Measurements from ENCODE around the gene SMPD2.

Gene SMPD2

GRCh38 chr6:109440331-109441068, at the start of gene SMPD2, which contains the start of gene PPIL6:
TSS of gene SMPD2 (plus strand) at chr6:109440724. CDS start at chr6:109441122, 398 bp downstream.
TSS of gene PPIL6 (minus strand) at chr6:109440628. CDS start at chr6:109440590, 38 bp downstream.
- peak; percentile 75 for DNase-seq

GRCh38 chr6:109393157-109393885, 47.2 kb upstream of the SMPD2 start:
- no peak for DNase-seq

- DNase-seq, result no peak
These were observed 46.6 kb upstream of the SMPD2 start for GRCh38 chr6:109393886-109394281.

- DNase-seq, result no peak
These were observed 44.3 kb upstream of the SMPD2 start for GRCh38 chr6:109396046-109396718.

GRCh38 chr6:109397020-109397419, 43.5 kb upstream of the SMPD2 start:
- no peak for DNase-seq

GRCh38 chr6:109406196-109406595, 34.3 kb upstream of the SMPD2 start:
- DNase-seq, result no peak

- no peak for DNase-seq
These were observed 29.5 kb upstream of the SMPD2 start for GRCh38 chr6:109411034-109411433.

GRCh38 chr6:109417646-109418045, 22.9 kb upstream of the SMPD2 start:
- no peak for DNase-seq

- no peak for DNase-seq
These were observed 19.8 kb upstream of the SMPD2 start for GRCh38 chr6:109420751-109421150.

GRCh38 chr6:109421184-109421583, 19.3 kb upstream of the SMPD2 start:
- no peak for DNase-seq

- DNase-seq, result no peak
These were observed 15.6 kb upstream of the SMPD2 start for GRCh38 chr6:109424946-109425345.

GRCh38 chr6:109428889-109429477, 11.5 kb upstream of the SMPD2 start:
- DNase-seq, result no peak

GRCh38 chr6:109429496-109429895, 11.0 kb upstream of the SMPD2 start:
- DNase-seq, result no peak

GRCh38 chr6:109434456-109434855, 6.1 kb upstream of the SMPD2 start:
- DNase-seq, result no peak

- DNase-seq, result no peak
These were observed 4.5 kb upstream of the SMPD2 start for GRCh38 chr6:109436041-109436440.

- DNase-seq, result peak; percentile 42
These were observed 719 bp downstream of the SMPD2 start for GRCh38 chr6:109441069-109441816.

GRCh38 chr6:109442393-109442924, 1.9 kb downstream of the SMPD2 start:
- no peak for DNase-seq

GRCh38 chr6:109443425-109443950, 3.0 kb downstream of the SMPD2 start:
- DNase-seq, result no peak

- DNase-seq, result no peak
These were observed 4.9 kb downstream of the SMPD2 start for GRCh38 chr6:109445382-109445781.

- no peak for DNase-seq
These were observed 5.5 kb downstream of the SMPD2 start for GRCh38 chr6:109446072-109446471.

GRCh38 chr6:109446541-109446940, 6.0 kb downstream of the SMPD2 start:
- no peak for DNase-seq

GRCh38 chr6:109447087-109447486, 6.6 kb downstream of the SMPD2 start:
- no peak for DNase-seq

Measured in activated gamma-delta T cell treated with Interleukin-2 at 50 U/mL for 16 hours (primary cell).